GM23248 (cell line): ENCODE results near the gene SHISA9.

Source experiments
- EZH2 ChIP-seq: fragments of 200-600 bp; sonication (generic); IDR thresholded peaks from 2 replicates; pipeline ENCODE4 v1.6.1; 2018; ENCODE audit warnings: antibody characterized with exemption, mild to moderate bottlenecking; ENCODE audit not compliant: insufficient read depth, poor library complexity, severe bottlenecking
- EZH2phosphoT487 ChIP-seq: fragments of 200-600 bp; sonication (generic); IDR thresholded peaks from 2 replicates; pipeline ENCODE4 v1.6.1; 2018; ENCODE audit warnings: antibody characterized with exemption, moderate library complexity, mild to moderate bottlenecking, low read depth; ENCODE audit not compliant: insufficient read depth

DNA sequence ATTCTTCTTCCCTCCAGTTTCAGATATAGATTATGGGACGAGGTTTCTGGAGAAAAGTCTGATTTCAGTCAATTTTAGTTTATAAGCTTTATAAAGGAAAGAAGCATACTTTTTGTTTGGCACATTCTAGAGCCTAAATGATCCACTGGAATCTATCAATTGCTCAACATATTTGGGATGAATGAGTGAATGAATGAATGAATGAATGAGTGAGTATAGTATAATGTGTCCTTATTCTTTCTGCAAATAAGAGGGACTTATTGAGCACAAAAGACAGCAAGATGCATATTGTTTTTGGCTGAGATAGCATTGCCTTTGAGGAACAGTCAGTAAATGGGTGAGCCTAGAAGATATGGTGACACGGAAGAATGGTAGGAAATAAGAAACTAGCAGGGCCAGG lies 245.4 kb downstream of the SHISA9 start:
- TF ChIP-seq EZH2phosphoT487, result no peak
- no peak for TF ChIP-seq EZH2
